CD4-positive, alpha-beta memory T cell (primary cell): ENCODE measurements around the gene RTTN. TPM values are rescaled to one million over a fixed set of nuclear protein-coding genes. Genes with fewer than 3 reads are reported as not detected.

Source experiments
- CTCF ChIA-PET: fragments of 350-600 bp; sonication (Branson Sonifier 250); formaldehyde crosslinking; loops from one replicate; lab custom pipeline; 2021; ENCODE audit warnings: inconsistent platforms; ENCODE audit not compliant: partially characterized antibody; lab: Charles Lee
- POLR2A ChIA-PET: fragments of 350-600 bp; sonication (Branson Sonifier 250); formaldehyde crosslinking; loops from one replicate; lab custom pipeline; 2021; ENCODE audit not compliant: partially characterized antibody; lab: Charles Lee
- DNase-seq, 5 donors: peaks; one replicate each; pipeline versions ENCODE4 v3.0.0 to v3.0.0-alpha.2; 2020 to 2022; ENCODE audit warnings: mixed read lengths in 1 of 5
- H3K27ac ChIP-seq: one replicate; pipeline ENCODE4 v1.7.0; 2013; ENCODE audit warnings: low read depth, low read length
- H3K27me3 ChIP-seq: 2 replicates; pipeline ENCODE4 v1.7.0; 2013; ENCODE audit warnings: mild to moderate bottlenecking, low read length, moderate library complexity; ENCODE audit not compliant: insufficient read depth
- H3K36me3 ChIP-seq: 2 replicates; pipeline ENCODE4 v1.7.0; 2013; ENCODE audit warnings: mild to moderate bottlenecking, low read length, moderate library complexity; ENCODE audit not compliant: insufficient read depth
- H3K4me1 ChIP-seq: 2 replicates; pipeline ENCODE4 v1.7.0; 2013; ENCODE audit warnings: mild to moderate bottlenecking, low read length, moderate library complexity; ENCODE audit not compliant: insufficient read depth
- H3K4me3 ChIP-seq, 2 donors: one replicate each; pipeline ENCODE4 v1.7.0; 2013; ENCODE audit warnings: low read length in 2 of 2, mild to moderate bottlenecking in 1 of 2
- H3K9me3 ChIP-seq, 2 donors: one replicate each; pipeline ENCODE4 v1.7.0; 2013; ENCODE audit warnings: low read length in 2 of 2, control low read depth in 1 of 2; ENCODE audit not compliant: control insufficient read depth in 1 of 2
- H3K27ac Mint-ChIP-seq, 7 donors: one replicate each; pipeline ENCODE4 v1.8.0; 2020 to 2021; ENCODE audit warnings: mixed read lengths in 7 of 7, mild to moderate bottlenecking in 6 of 7, inconsistent platforms in 3 of 7, moderate library complexity in 3 of 7
- H3K27me3 Mint-ChIP-seq, 2 donors: one replicate each; pipeline ENCODE4 v1.8.0; 2020 to 2021; ENCODE audit warnings: mixed read lengths in 2 of 2
- H3K36me3 Mint-ChIP-seq, 2 donors: one replicate each; pipeline ENCODE4 v1.8.0; 2020 to 2021; ENCODE audit warnings: mixed read lengths in 2 of 2, inconsistent platforms in 1 of 2, mild to moderate bottlenecking in 1 of 2
- H3K4me1 Mint-ChIP-seq, 4 donors: one replicate each; pipeline ENCODE4 v1.8.0; 2020 to 2021; ENCODE audit warnings: mixed read lengths in 4 of 4, mild to moderate bottlenecking in 1 of 4
- H3K4me3 Mint-ChIP-seq, 8 donors: one replicate each; pipeline ENCODE4 v1.8.0; 2020 to 2021; ENCODE audit warnings: mixed read lengths in 8 of 8, mild to moderate bottlenecking in 7 of 8, moderate library complexity in 6 of 8, inconsistent platforms in 3 of 8
- H3K9me3 Mint-ChIP-seq, 8 donors: one replicate each; pipeline ENCODE4 v1.8.0; 2020 to 2021; ENCODE audit warnings: mixed read lengths in 8 of 8, mild to moderate bottlenecking in 5 of 8, inconsistent platforms in 3 of 8, moderate library complexity in 1 of 8
- intact Hi-C: fragments of 100-400 bp; cut with micrococcal nuclease; formaldehyde crosslinking; loops from one replicate; pipeline ENCODE4 v1.15.1; 2023
- polyA plus RNA-seq, 2 donors: library from polyadenylated mRNA; unstranded; fragments of 300-500 nt; fragmentation: Illumina TruSeq; gene quantifications; one replicate each; pipeline ENCODE4 v1.2.3, GENCODE V29; 2021
- total RNA-seq, 2 experiments: library from RNA; stranded (reverse); gene quantifications; one replicate each; pipeline ENCODE4 v1.2.3, GENCODE V29; 2021

Gene RTTN
- total and polyA plus RNA-seq, 4 experiments from 2014 or later = 2.6 to 27.1 (median 14.5) TPM

DNA sequence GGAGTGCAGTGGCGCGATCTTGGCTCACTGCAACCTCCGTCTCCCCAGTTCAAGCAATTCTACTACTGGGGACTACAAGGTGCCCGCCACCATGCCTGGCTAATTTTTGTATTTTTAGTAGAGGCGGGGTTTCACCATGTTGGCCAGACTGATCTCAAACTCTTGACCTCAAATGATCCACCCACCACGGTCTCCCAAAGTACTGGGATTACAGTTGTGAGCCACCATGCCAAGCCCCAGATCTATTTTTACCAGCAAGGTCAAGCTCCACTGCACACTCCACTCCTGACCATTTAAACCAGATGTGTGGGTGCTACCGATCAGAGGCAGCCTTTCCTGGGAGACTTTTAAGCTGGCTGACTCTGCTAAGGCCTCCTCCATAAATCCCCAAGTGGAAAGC, 190.4 kb downstream of the RTTN start:
- H3K36me3 ChIP-seq = no peaks in the 10 kb centered on the region
- intact Hi-C loops = no loop called here
- no peak overlapping the region for H3K27ac ChIP-seq
- CTCF ChIA-PET = no interaction called here
- no peak for DNase-seq
- Mint-ChIP-seq H3K27ac (no peak overlapping the region), H3K36me3 (peaks cover 55 to 56% of the 10 kb centered on the region in 2 donors), H3K9me3 (peaks cover 0 to 8% (median 5%) of the 10 kb centered on the region in 8 donors), H3K4me1 (no peaks in the 10 kb centered on the region), H3K4me3 (no peak overlapping the region), H3K27me3 (no peaks in the 10 kb centered on the region)
- H3K4me3 ChIP-seq = no peak overlapping the region
- H3K4me1 ChIP-seq = no peaks in the 10 kb centered on the region
- no peaks in the 10 kb centered on the region for H3K9me3 ChIP-seq
- POLR2A ChIA-PET = no interaction called here
- H3K27me3 ChIP-seq = no peaks in the 10 kb centered on the region

DNA sequence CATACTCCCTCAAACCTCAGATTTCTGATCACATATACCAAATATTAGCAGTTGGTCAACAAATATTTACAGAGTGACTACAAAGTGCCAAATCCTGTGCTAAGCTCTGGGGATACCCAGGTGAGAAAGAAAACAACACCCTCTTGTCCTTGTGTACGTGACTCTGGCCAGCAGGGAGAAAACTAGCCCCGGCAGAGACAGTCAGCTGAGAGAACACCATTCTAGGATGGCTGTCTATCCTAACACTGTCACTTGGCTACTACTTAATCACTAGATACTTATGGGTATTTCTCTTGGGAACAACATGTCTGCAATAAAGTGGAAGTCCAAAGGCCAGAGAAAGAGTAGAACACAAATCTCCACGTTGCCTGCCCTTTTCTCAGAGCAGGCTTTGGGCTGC, 199.9 kb downstream of the RTTN start:
- Mint-ChIP-seq H3K27ac (peak overlapping the region in 1 of 7 donors; percentile 28), H3K9me3 (peaks cover 2 to 8% (median 4%) of the 10 kb centered on the region in 8 donors), H3K36me3 (peaks cover 49 to 66% of the 10 kb centered on the region in 2 donors), H3K4me3 (no peak overlapping the region), H3K4me1 (no peaks in the 10 kb centered on the region), H3K27me3 (no peaks in the 10 kb centered on the region)
- no peak for DNase-seq
- ChIA-PET CTCF (no interaction called here), POLR2A (no interaction called here)
- H3K4me3 ChIP-seq = no peak overlapping the region
- no peaks in the 10 kb centered on the region for H3K4me1 ChIP-seq
- H3K27me3 ChIP-seq = no peaks in the 10 kb centered on the region
- no peak overlapping the region for H3K27ac ChIP-seq
- no peaks in the 10 kb centered on the region for H3K9me3 ChIP-seq
- intact Hi-C loops = no loop called here
- H3K36me3 ChIP-seq = no peaks in the 10 kb centered on the region

DNA sequence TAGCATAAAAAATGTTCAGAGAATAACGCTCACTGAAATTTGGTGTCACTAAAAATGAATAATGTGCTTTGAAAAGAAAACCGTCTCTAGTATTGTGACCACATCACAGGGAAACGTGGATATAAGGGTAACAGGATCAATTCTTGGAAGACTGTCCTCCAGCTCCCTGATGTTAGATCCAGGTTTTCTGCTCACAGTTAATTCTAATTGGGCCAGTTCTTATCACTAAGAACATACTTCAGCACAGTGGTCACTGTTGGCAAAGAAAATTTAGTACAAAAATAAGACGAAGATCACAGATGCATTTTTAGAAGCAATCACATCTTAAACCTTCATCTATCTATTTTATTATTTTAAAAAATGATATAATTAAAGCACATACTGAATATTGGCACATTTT, 200.8 kb downstream of the RTTN start:
- ChIA-PET CTCF (no interaction called here), POLR2A (no interaction called here)
- intact Hi-C loops = no loop called here
- Mint-ChIP-seq H3K36me3 (peaks cover 41 to 64% of the 10 kb centered on the region in 2 donors), H3K4me1 (no peaks in the 10 kb centered on the region), H3K27ac (no peak overlapping the region), H3K9me3 (peaks cover 0 to 3% (median 2%) of the 10 kb centered on the region in 8 donors), H3K4me3 (no peak overlapping the region), H3K27me3 (no peaks in the 10 kb centered on the region)
- DNase-seq = no peak
- Histone ChIP-seq H3K4me1 (no peaks in the 10 kb centered on the region), H3K36me3 (no peaks in the 10 kb centered on the region), H3K27me3 (no peaks in the 10 kb centered on the region), H3K4me3 (no peak overlapping the region), H3K9me3 (no peaks in the 10 kb centered on the region), H3K27ac (no peak overlapping the region)

DNA sequence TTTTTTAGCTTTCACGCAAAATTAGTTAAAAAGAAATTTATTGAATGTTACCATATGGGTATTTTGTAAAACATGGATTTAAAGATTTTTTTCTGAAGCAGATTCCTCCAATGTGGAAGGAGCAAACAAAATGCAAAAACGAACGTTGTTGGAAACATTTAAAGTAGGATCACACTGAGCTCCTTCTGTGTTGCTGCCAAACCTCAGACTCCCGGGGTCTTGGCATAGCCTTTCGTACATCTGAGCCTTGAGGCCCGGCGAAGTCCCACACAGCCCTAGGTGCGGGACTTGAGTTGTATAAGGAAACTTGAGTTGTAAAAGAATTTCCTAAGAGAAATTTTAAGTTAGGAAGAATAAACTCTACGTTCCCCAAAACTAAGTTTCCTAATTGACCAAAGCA, 205.8 kb downstream of the RTTN start:
- Mint-ChIP-seq H3K27me3 (no peaks in the 10 kb centered on the region), H3K27ac (no peak overlapping the region), H3K4me3 (no peak overlapping the region), H3K36me3 (peaks cover 35 to 61% of the 10 kb centered on the region in 2 donors), H3K4me1 (peaks cover 0 to 9% (median 5%) of the 10 kb centered on the region in 4 donors), H3K9me3 (no peaks in the 10 kb centered on the region)
- POLR2A ChIA-PET = no interaction called here
- Histone ChIP-seq H3K4me3 (no peak overlapping the region), H3K27me3 (no peaks in the 10 kb centered on the region), H3K4me1 (no peaks in the 10 kb centered on the region), H3K27ac (no peak overlapping the region), H3K36me3 (no peaks in the 10 kb centered on the region), H3K9me3 (no peaks in the 10 kb centered on the region)
- CTCF ChIA-PET = interaction anchor here (1.0 kb wide), 1 partner anchor 11 kb away, joined by 3 read pairs; no protein-coding TSS in a partner anchor
- no peak for DNase-seq
- intact Hi-C loops = no loop called here

DNA sequence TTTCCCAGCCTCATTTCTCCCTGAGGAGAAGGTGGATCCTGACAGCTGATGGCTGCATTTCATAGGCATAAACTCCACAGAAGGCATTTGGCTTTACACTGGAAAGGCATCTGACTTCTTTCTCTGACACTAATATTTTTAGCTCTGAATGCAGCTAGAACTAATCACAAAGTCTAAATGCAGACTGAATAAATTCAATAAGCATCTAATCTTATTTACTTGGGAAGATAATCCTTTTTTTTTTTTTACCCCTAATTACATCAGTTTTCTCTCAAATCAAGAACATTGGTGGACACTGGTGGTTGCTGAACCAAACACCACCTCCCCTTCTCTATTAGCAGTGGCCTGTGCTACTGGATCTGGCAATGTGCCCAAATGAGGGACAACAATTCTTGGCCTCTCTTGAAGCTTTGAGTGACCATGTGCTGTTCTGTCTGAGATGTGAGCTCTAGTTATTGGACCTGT, 206.9 kb downstream of the RTTN start:
- no peaks in the 10 kb centered on the region for H3K36me3 ChIP-seq
- POLR2A ChIA-PET = no interaction called here

DNA sequence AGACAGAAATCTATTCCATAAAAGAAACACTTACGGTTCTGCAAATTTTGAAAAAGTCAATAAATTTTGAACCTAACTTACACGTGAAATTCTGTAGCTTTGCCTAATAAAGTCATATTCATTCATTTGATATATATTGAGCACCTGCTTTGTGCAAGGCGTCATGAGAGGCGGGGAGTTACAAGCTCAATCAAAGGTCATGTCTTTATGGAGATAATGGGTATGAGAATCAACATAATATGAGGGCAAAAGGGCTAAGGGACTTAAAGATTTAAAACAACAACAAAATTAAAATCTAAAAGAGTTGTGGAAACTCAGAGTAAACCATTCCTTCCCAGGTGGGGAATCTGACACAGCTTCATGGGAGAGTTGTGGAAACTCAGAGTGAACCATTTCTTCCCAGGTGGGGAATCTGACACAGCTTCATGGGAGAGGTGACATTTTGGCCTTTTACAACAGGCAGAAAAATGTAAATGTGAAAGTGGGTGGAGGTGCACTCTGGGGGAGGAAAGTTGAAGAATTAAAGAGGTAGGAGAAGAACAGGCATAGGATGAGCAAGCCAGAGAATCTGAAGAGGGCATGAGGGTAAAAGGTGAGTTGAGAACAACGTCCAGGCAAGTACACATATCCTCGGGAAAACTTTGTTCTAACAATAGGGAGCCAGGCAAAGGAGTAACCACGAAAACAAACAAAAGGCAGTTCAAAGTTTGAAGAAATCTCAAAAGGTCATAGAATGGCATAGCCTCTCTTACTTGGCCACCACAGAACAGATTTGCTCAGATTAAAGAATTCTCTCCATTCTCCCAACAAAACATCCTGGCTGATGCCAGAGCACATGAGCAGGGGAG, 208.3 kb downstream of the RTTN start:
- CTCF ChIA-PET = no interaction called here
- POLR2A ChIA-PET = no interaction called here
- H3K36me3 Mint-ChIP-seq = peaks cover 39 to 68% of the 10 kb centered on the region in 2 donors

More for the DNA sequence above, 206.9 kb downstream of the RTTN start:
- Histone ChIP-seq H3K27me3 (no peaks in the 10 kb centered on the region), H3K27ac (no peak overlapping the region), H3K4me3 (no peak overlapping the region), H3K4me1 (no peaks in the 10 kb centered on the region), H3K9me3 (no peaks in the 10 kb centered on the region)
- Mint-ChIP-seq H3K27ac (peak overlapping the region in 1 of 7 donors; percentile 36), H3K36me3 (peaks cover 33 to 64% of the 10 kb centered on the region in 2 donors), H3K9me3 (no peaks in the 10 kb centered on the region), H3K4me1 (peaks cover 0 to 9% (median 5%) of the 10 kb centered on the region in 4 donors), H3K4me3 (no peak overlapping the region), H3K27me3 (no peaks in the 10 kb centered on the region)
- DNase-seq = no peak
- intact Hi-C loops = no loop called here
- CTCF ChIA-PET = interaction anchor here (0.7 kb wide), 1 partner anchor 88 kb away, joined by 3 read pairs; no protein-coding TSS in a partner anchor

DNA sequence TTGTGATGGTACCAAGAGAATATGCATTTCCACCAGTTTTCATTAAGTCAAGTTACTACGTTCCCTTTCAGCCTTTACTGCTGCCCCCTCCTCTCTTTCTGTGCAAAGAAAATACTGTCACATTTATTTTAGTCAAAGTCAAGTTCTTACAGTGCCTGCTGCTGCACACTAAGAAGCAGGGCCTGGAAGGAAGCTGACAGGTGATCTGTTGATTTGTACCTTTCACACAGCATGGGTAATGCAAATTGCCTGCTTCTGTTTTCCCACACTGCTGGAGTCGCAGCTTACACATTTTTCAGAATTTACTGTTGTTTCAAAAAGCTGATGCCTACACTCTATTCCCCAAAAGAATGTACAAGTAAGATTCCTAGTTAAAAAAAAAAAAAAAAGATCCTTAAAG, 209.1 kb downstream of the RTTN start:
- intact Hi-C loops = no loop called here

More for the DNA sequence above, 208.3 kb downstream of the RTTN start:
- Histone ChIP-seq H3K9me3 (no peaks in the 10 kb centered on the region), H3K4me3 (no peak overlapping the region), H3K4me1 (no peaks in the 10 kb centered on the region), H3K27ac (no peak overlapping the region), H3K27me3 (no peaks in the 10 kb centered on the region), H3K36me3 (no peaks in the 10 kb centered on the region)
- Mint-ChIP-seq H3K27ac (peak overlapping the region in 1 of 7 donors; percentile 33), H3K27me3 (no peaks in the 10 kb centered on the region), H3K9me3 (peaks cover 0 to 6% (median 0%) of the 10 kb centered on the region in 8 donors), H3K4me1 (peaks cover 0 to 9% (median 5%) of the 10 kb centered on the region in 4 donors), H3K4me3 (no peak overlapping the region)
- intact Hi-C loops = no loop called here
- no peak for DNase-seq

More for the DNA sequence above, 209.1 kb downstream of the RTTN start:
- Histone ChIP-seq H3K27ac (no peak overlapping the region), H3K4me1 (no peaks in the 10 kb centered on the region), H3K27me3 (no peaks in the 10 kb centered on the region), H3K36me3 (no peaks in the 10 kb centered on the region), H3K9me3 (no peaks in the 10 kb centered on the region), H3K4me3 (no peak overlapping the region)
- peaks cover 0 to 9% (median 5%) of the 10 kb centered on the region in 4 donors for H3K4me1 Mint-ChIP-seq
- H3K9me3 Mint-ChIP-seq = peaks cover 0 to 8% (median 0%) of the 10 kb centered on the region in 8 donors
- CTCF ChIA-PET = no interaction called here
- POLR2A ChIA-PET = no interaction called here
- no peak overlapping the region for H3K4me3 Mint-ChIP-seq
- no peaks in the 10 kb centered on the region for H3K27me3 Mint-ChIP-seq
- no peak for DNase-seq
- no peak overlapping the region for H3K27ac Mint-ChIP-seq
- peaks cover 33 to 68% of the 10 kb centered on the region in 2 donors for H3K36me3 Mint-ChIP-seq
